K562 (cell line): ENCODE data around the gene CD70. TPM values are rescaled to one million over a fixed set of nuclear protein-coding genes. Genes with fewer than 3 reads are reported as not detected.

Experiments
- DEAF1 ChIP-seq: fragments of 450-650 bp; formaldehyde crosslinking; IDR thresholded peaks from 2 replicates; pipeline ENCODE4 v1.4.0; 2020; ENCODE audit warnings: mild to moderate bottlenecking, moderate library complexity
- FOXM1 ChIP-seq, 2 experiments: fragments of 450-650 bp in 1 of 2; sonication (generic) in 1 of 2; formaldehyde crosslinking in 1 of 2; IDR thresholded peaks; 2 replicates each; pipeline versions ENCODE4 v1.6.1 to v1.9.0; 2017 to 2022; ENCODE audit warnings: low read depth in 2 of 2, mild to moderate bottlenecking in 2 of 2, missing genetic modification reagents in 1 of 2, moderate library complexity in 1 of 2
- HDAC8 ChIP-seq: fragments of 450-650 bp; IDR thresholded peaks from 2 replicates; pipeline ENCODE4 v1.6.1; 2016; ENCODE audit warnings: mild to moderate bottlenecking, missing genetic modification characterization, moderate library complexity, missing compliant biosample characterization
- HDGF ChIP-seq: fragments of 450-650 bp; IDR thresholded peaks from 2 replicates; pipeline ENCODE4 v1.6.1; 2016
- MAZ ChIP-seq, 2 experiments: fragments of 450-650 bp in 1 of 2; sonication (generic) in 1 of 2; formaldehyde crosslinking; IDR thresholded peaks in 1 of 2; conservative IDR thresholded peaks in 1 of 2; 2 replicates each; pipeline versions ENCODE4 v1.4.0 to v1.5.0; 2020; ENCODE audit warnings: mild to moderate bottlenecking in 1 of 2, missing genetic modification reagents in 1 of 2
- MTA1 ChIP-seq: fragments of 450-650 bp; IDR thresholded peaks from 2 replicates; pipeline ENCODE4 v1.6.1; 2017; ENCODE audit warnings: borderline replicate concordance
- POLR2G ChIP-seq: fragments of 200-400 bp; formaldehyde crosslinking; IDR thresholded peaks from 2 replicates; pipeline ENCODE4 v1.6.1; 2017; ENCODE audit warnings: low read depth, mild to moderate bottlenecking, antibody characterized with exemption, low read length, moderate library complexity
- RAD21 ChIP-seq, 2 experiments: fragments of 250-450 bp in 1 of 2; fragments of 450-650 bp in 1 of 2; sonication (Bioruptor Pico) in 1 of 2; formaldehyde crosslinking in 1 of 2; IDR thresholded peaks in 1 of 2; conservative IDR thresholded peaks in 1 of 2; 2 replicates each; pipeline versions ENCODE4 v1.4.0 to v1.8.0; 2020 to 2022; ENCODE audit warnings: mild to moderate bottlenecking in 2 of 2, moderate library complexity in 1 of 2
- SAFB2 ChIP-seq: fragments of 200-400 bp; formaldehyde crosslinking; IDR thresholded peaks from 2 replicates; pipeline ENCODE4 v1.6.1; 2018; ENCODE audit warnings: borderline replicate concordance, low read length, low read depth, moderate library complexity; ENCODE audit not compliant: severe bottlenecking
- SMAD4 ChIP-seq: fragments of 250-450 bp; sonication (Bioruptor Pico); conservative IDR thresholded peaks from 2 replicates; pipeline ENCODE4 v1.8.0; 2021; ENCODE audit warnings: inconsistent platforms, mild to moderate bottlenecking, moderate library complexity
- THRAP3 ChIP-seq: fragments of 450-650 bp; IDR thresholded peaks from 2 replicates; pipeline ENCODE4 v1.6.1; 2016; ENCODE audit warnings: mild to moderate bottlenecking, inconsistent platforms, borderline replicate concordance
- THRB ChIP-seq: fragments of 450-650 bp; formaldehyde crosslinking; conservative IDR thresholded peaks from 2 replicates; pipeline ENCODE4 v1.4.0; 2022; ENCODE audit warnings: mild to moderate bottlenecking, missing genetic modification characterization
- TOE1 ChIP-seq, 2 experiments: fragments of 450-650 bp in 1 of 2; sonication (generic) in 1 of 2; formaldehyde crosslinking in 1 of 2; IDR thresholded peaks; 2 replicates each; pipeline versions ENCODE4 v1.7.1 to v1.8.0; 2016 to 2022; ENCODE audit warnings: borderline replicate concordance in 2 of 2, mild to moderate bottlenecking in 2 of 2, antibody characterized with exemption in 1 of 2, inconsistent platforms in 1 of 2, low read depth in 1 of 2, missing genetic modification reagents in 1 of 2, moderate library complexity in 1 of 2
- TSHZ1 ChIP-seq: fragments of 250-450 bp; sonication (Bioruptor Pico); IDR thresholded peaks from 2 replicates; pipeline ENCODE4 v1.4.0; 2020; ENCODE audit warnings: mild to moderate bottlenecking, moderate library complexity
- ZNF212 ChIP-seq: fragments of 450-650 bp; formaldehyde crosslinking; IDR thresholded peaks from 2 replicates; pipeline ENCODE4 v1.4.0; 2020; ENCODE audit warnings: mild to moderate bottlenecking
- ZNF512 ChIP-seq: IDR thresholded peaks from 2 replicates; pipeline ENCODE4 v1.6.1; 2016; ENCODE audit warnings: missing genetic modification characterization, missing compliant biosample characterization
- ZNF695 ChIP-seq: fragments of 450-650 bp; formaldehyde crosslinking; IDR thresholded peaks from 2 replicates; pipeline ENCODE4 v1.4.0; 2020; ENCODE audit warnings: mild to moderate bottlenecking, moderate library complexity
- ZNF717 ChIP-seq: fragments of 250-450 bp; sonication (Bioruptor Pico); IDR thresholded peaks from 2 replicates; pipeline ENCODE4 v1.5.0; 2021
- polyA plus RNA-seq, 8 experiments: library from polyadenylated mRNA; depleted of rRNA in 4 of 8; stranded (reverse) in 5 of 8; unstranded in 3 of 8; fragments of >200 nt; fragmentation: Nextera tagmentation in 2 of 8; fragmentation: Illumina TruSeq in 1 of 8; extraction: Ambion mirVana in 2 of 8; extraction: Trizol in 1 of 8; gene quantifications; 2 replicates each; pipeline versions ENCODE4 v1.2.1 to v1.2.3, GENCODE V29; 2011 to 2014; ENCODE audit warnings: inconsistent platforms in 1 of 8, missing spikeins in 1 of 8
- total RNA-seq, 7 experiments: library from RNA; depleted of rRNA in 6 of 7; stranded (reverse); fragments of >200 nt in 6 of 7; fragmentation: Illumina TruSeq in 2 of 7; extraction: Trizol in 2 of 7; gene quantifications; 2 replicates each; pipeline versions ENCODE4 v1.2.1 to v1.2.3, GENCODE V29; 2011 to 2021; ENCODE audit warnings: low replicate concordance in 1 of 7

CD70 gene
- total and polyA plus RNA-seq, 9 of the 15 experiments (the other 6 are each of a cell fraction or from before 2014, with no cell fraction given): 0.06 to 0.58 (median 0.33) TPM; not detected in 4

- TF ChIP-seq MAZ (CRISPR knock-in tag; conservative IDR thresholded peaks at IDR 0.05 in 1 of 2, IDR thresholded peaks at IDR 0.05 in 1 of 2) (0 out of 4 replicates have a peak, but pooled peaks of 1 of the 2 experiments have one; percentile 25), HDGF (no peak), ZNF512 (tag) (peak; percentile 74; the same call in 1 of the 2 replicates), FOXM1 (IDR thresholded peaks at IDR 0.05; ENCODE audit: low read depth) (peak; percentile 43; the same call in 1 of the 2 replicates), FOXM1 (CRISPR knock-in tag; IDR thresholded peaks at IDR 0.05; ENCODE audit: low read depth) (no peak), HDAC8 (tag) (no peak), THRAP3 (no peak), TSHZ1 (0 out of 2 replicates have a peak, but pooled peaks have one; percentile 21), MTA1 (no peak), POLR2G (no peak), ZNF212 (CRISPR knock-in tag) (no peak), ZNF717 (CRISPR knock-in tag) (no peak), TOE1 (IDR thresholded peaks at IDR 0.05; ENCODE audit: borderline replicate concordance) (no peak), TOE1 (CRISPR knock-in tag; IDR thresholded peaks at IDR 0.05; ENCODE audit: borderline replicate concordance, low read depth) (no peak), RAD21 (CRISPR knock-in tag; conservative IDR thresholded peaks at IDR 0.05 in 1 of 2, IDR thresholded peaks at IDR 0.05 in 1 of 2) (peak; percentile 70 to 83), SAFB2 (no peak), ZNF695 (CRISPR knock-in tag) (no peak), SMAD4 (CRISPR knock-in tag) (no peak), DEAF1 (CRISPR knock-in tag) (peak; percentile 69), THRB (no peak)
Observed at GRCh38 chr19:6632002-6632621, 41.2 kb upstream of the CD70 start (continued).
